K562 (cell line): Measurements from ENCODE around the gene ATF4. TPM values are rescaled to one million over a fixed set of nuclear protein-coding genes. Genes with fewer than 3 reads are reported as not detected.
A peak's percentile ranks its signal among the peaks of the same experiment; 100 is the strongest.

Experiments used
- GABPB2 ChIP-seq: fragments of 250-450 bp; sonication (Bioruptor Pico); conservative IDR thresholded peaks from 2 replicates; pipeline ENCODE4 v1.5.1; 2021; ENCODE audit warnings: mild to moderate bottlenecking
- IFI16 ChIP-seq: fragments of 250-450 bp; sonication (Bioruptor Pico); IDR thresholded peaks from 2 replicates; pipeline ENCODE4 v2.1.2; 2022; ENCODE audit warnings: mild to moderate bottlenecking, inconsistent platforms
- MAFK ChIP-seq: IDR thresholded peaks from 2 replicates; pipeline ENCODE4 v1.6.1; 2011; ENCODE audit warnings: low read length, improper control_type of control experiment
- MBD2 ChIP-seq: sonication (generic); IDR thresholded peaks from 2 replicates; pipeline ENCODE4 v1.6.1; 2016; ENCODE audit warnings: low read depth, borderline replicate concordance
- MECOM ChIP-seq: fragments of 250-450 bp; sonication (Bioruptor Pico); IDR thresholded peaks from 2 replicates; pipeline ENCODE4 v1.8.0; 2022; ENCODE audit warnings: inconsistent platforms
- MYC ChIP-seq, 2 experiments: fragments of 250-450 bp in 1 of 2; sonication (Bioruptor Pico) in 1 of 2; IDR thresholded peaks; 2 replicates each; pipeline versions ENCODE4 v1.5.1 to v1.6.1; 2012 to 2021; ENCODE audit warnings: low read depth in 2 of 2, borderline replicate concordance in 1 of 2, improper control_type of control experiment in 1 of 2, low read length in 1 of 2, mild to moderate bottlenecking in 1 of 2, moderate library complexity in 1 of 2
- NCOR1 ChIP-seq: fragments of 450-650 bp; IDR thresholded peaks from 2 replicates; pipeline ENCODE4 v1.6.1; 2016; ENCODE audit warnings: mild to moderate bottlenecking, moderate library complexity
- POLR2AphosphoS2 ChIP-seq: IDR thresholded peaks from 2 replicates; pipeline ENCODE4 v1.6.1; 2012; ENCODE audit warnings: low read length, improper control_type of control experiment
- POLR2AphosphoS5 ChIP-seq: IDR thresholded peaks from 2 replicates; pipeline ENCODE4 v1.6.1; 2011; ENCODE audit warnings: mild to moderate bottlenecking, low read depth, low read length, moderate library complexity; ENCODE audit not compliant: control insufficient read depth, insufficient read depth
- POLR3A ChIP-seq: IDR thresholded peaks from 2 replicates; pipeline ENCODE4 v1.6.1; 2011; ENCODE audit warnings: borderline replicate concordance, mild to moderate bottlenecking, moderate library complexity; ENCODE audit not compliant: insufficient read length, insufficient read depth; ENCODE audit errors: extremely low read depth
- RBM34 ChIP-seq: fragments of 200-400 bp; formaldehyde crosslinking; IDR thresholded peaks from 2 replicates; pipeline ENCODE4 v1.6.1; 2018; ENCODE audit warnings: low read length, borderline replicate concordance; ENCODE audit not compliant: insufficient read depth
- SIX5 ChIP-seq, 2 experiments: IDR thresholded peaks; 2 replicates each; pipeline ENCODE4 v1.6.1; 2011; ENCODE audit warnings: low read length in 2 of 2, borderline replicate concordance in 1 of 2, low read depth in 1 of 2, mild to moderate bottlenecking in 1 of 2, moderate library complexity in 1 of 2; ENCODE audit not compliant: insufficient read depth in 1 of 2
- STAT5A ChIP-seq: IDR thresholded peaks from 2 replicates; pipeline ENCODE4 v1.6.1; 2012; ENCODE audit warnings: low read length, inconsistent platforms, borderline replicate concordance
- TOE1 ChIP-seq, 2 experiments: fragments of 450-650 bp in 1 of 2; sonication (generic) in 1 of 2; formaldehyde crosslinking in 1 of 2; IDR thresholded peaks; 2 replicates each; pipeline versions ENCODE4 v1.7.1 to v1.8.0; 2016 to 2022; ENCODE audit warnings: borderline replicate concordance in 2 of 2, mild to moderate bottlenecking in 2 of 2, antibody characterized with exemption in 1 of 2, inconsistent platforms in 1 of 2, low read depth in 1 of 2, missing genetic modification reagents in 1 of 2, moderate library complexity in 1 of 2
- XRCC5 ChIP-seq: fragments of 200-400 bp; formaldehyde crosslinking; IDR thresholded peaks from 2 replicates; pipeline ENCODE4 v1.6.1; 2017; ENCODE audit warnings: low read depth, mild to moderate bottlenecking, low read length
- ZFPM2 ChIP-seq: fragments of 250-450 bp; sonication (Bioruptor Pico); IDR thresholded peaks from 2 replicates; pipeline ENCODE4 v1.5.1; 2022; ENCODE audit warnings: mild to moderate bottlenecking
- ZNF12 ChIP-seq: sonication (generic); formaldehyde crosslinking; IDR thresholded peaks from 2 replicates; pipeline ENCODE4 v1.4.0; 2020; ENCODE audit warnings: mild to moderate bottlenecking, missing genetic modification reagents
- ZNF347 ChIP-seq: fragments of 450-650 bp; formaldehyde crosslinking; IDR thresholded peaks from 2 replicates; pipeline ENCODE4 v1.4.0; 2020; ENCODE audit warnings: low read depth, mild to moderate bottlenecking, moderate library complexity
- ZNF778 ChIP-seq: fragments of 450-650 bp; formaldehyde crosslinking; IDR thresholded peaks from 2 replicates; pipeline ENCODE4 v1.4.0; 2020; ENCODE audit warnings: mild to moderate bottlenecking, moderate library complexity
- polyA plus RNA-seq, 8 experiments: library from polyadenylated mRNA; depleted of rRNA in 4 of 8; stranded (reverse) in 5 of 8; unstranded in 3 of 8; fragments of >200 nt; fragmentation: Nextera tagmentation in 2 of 8; fragmentation: Illumina TruSeq in 1 of 8; extraction: Ambion mirVana in 2 of 8; extraction: Trizol in 1 of 8; gene quantifications; 2 replicates each; pipeline versions ENCODE4 v1.2.1 to v1.2.3, GENCODE V29; 2011 to 2014; ENCODE audit warnings: inconsistent platforms in 1 of 8, missing spikeins in 1 of 8
- total RNA-seq, 7 experiments: library from RNA; depleted of rRNA in 6 of 7; stranded (reverse); fragments of >200 nt in 6 of 7; fragmentation: Illumina TruSeq in 2 of 7; extraction: Trizol in 2 of 7; gene quantifications; 2 replicates each; pipeline versions ENCODE4 v1.2.1 to v1.2.3, GENCODE V29; 2011 to 2021; ENCODE audit warnings: low replicate concordance in 1 of 7
- TF ChIP-seq, protein P1 (sequence below): IDR thresholded peaks from 2 replicates; pipeline ENCODE4 v1.6.1; 2016; ENCODE audit warnings: missing genetic modification characterization, missing compliant biosample characterization
- TF ChIP-seq, protein P2 (sequence below): sonication (generic); formaldehyde crosslinking; IDR thresholded peaks from 2 replicates; pipeline ENCODE4 v1.8.1; 2023; ENCODE audit warnings: mild to moderate bottlenecking, missing genetic modification reagents
- TF ChIP-seq, protein P3 (sequence below): fragments of 250-450 bp; sonication (Bioruptor Pico); IDR thresholded peaks from 2 replicates; pipeline ENCODE4 v1.8.0; 2022; ENCODE audit warnings: inconsistent platforms, mild to moderate bottlenecking, moderate library complexity, borderline replicate concordance

The ATF4 gene
- total and polyA plus RNA-seq, 9 of the 15 experiments (the other 6 are each of a cell fraction or from before 2014, with no cell fraction given): 93.1 to 723 (median 355) TPM

DNA sequence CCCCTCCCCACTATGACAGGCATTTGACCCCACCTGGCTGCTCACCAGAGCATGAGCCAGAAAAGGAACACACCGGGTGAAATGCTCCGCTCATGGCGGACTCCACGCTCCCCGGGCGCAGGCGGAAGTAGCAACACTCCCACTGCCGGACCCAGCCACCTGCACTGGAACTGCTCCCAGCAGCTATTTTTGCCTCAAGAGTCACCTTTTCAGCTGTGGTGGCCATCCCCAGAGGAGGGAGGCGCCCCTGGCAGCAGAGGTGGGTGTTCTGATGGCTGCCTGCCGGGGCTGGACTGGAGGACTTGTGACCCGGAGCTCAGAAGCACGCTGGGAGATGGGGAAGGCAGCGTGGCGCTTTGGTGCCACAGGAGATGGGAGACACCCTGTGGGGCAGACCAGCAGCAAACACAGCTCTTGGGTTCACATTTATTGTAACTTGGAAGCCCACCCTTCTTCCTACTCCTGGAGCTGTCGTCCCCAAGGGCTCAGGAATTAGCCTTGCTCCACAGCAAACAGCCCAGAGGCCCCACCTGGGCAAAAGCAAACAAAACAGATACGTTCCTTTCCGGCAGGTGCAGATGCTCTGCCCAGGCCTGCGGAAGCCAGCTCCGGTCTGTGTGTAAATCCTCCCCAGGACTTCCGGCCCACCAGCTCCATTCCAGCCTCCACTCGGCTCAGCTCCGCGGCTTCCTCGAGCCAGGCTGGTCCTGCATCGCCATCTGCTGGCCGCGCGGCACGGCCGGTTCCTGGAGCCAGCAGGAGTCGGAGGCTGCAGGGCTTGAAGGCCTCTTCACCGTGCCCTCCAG, 8.5 kb downstream of the ATF4 start (continued):
- TF ChIP-seq, protein P1, sequence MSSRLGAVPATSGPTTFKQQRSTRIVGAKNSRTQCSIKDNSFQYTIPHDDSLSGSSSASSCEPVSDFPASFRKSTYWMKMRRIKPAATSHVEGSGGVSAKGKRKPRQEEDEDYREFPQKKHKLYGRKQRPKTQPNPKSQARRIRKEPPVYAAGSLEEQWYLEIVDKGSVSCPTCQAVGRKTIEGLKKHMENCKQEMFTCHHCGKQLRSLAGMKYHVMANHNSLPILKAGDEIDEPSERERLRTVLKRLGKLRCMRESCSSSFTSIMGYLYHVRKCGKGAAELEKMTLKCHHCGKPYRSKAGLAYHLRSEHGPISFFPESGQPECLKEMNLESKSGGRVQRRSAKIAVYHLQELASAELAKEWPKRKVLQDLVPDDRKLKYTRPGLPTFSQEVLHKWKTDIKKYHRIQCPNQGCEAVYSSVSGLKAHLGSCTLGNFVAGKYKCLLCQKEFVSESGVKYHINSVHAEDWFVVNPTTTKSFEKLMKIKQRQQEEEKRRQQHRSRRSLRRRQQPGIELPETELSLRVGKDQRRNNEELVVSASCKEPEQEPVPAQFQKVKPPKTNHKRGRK (tag): no peak
- TF ChIP-seq MAFK (no peak), ZNF12 (0 out of 2 replicates have a peak, but pooled peaks have one; percentile 8), SIX5 (IDR thresholded peaks at IDR 0.05; ENCODE audit: borderline replicate concordance in 1 of 2, insufficient read depth in 1 of 2, low read depth in 1 of 2, low read length in 2 of 2) (no peak), POLR3A (no peak), POLR2AphosphoS2 (no peak), NCOR1 (peak; percentile 15; the same call in 1 of the 2 replicates), IFI16 (no peak), MECOM (CRISPR knock-in tag) (no peak), ZNF778 (no peak), POLR2AphosphoS5 (peak; percentile 41; the same call in 1 of the 2 replicates), STAT5A (no peak; the same call in 1 of the 2 replicates), GABPB2 (no peak), TOE1 (IDR thresholded peaks at IDR 0.05; ENCODE audit: borderline replicate concordance) (peak; percentile 82), TOE1 (CRISPR knock-in tag; IDR thresholded peaks at IDR 0.05; ENCODE audit: borderline replicate concordance, low read depth) (no peak), ZNF347 (CRISPR knock-in tag) (no peak), MBD2 (no peak), ZFPM2 (CRISPR knock-in tag) (no peak), XRCC5 (peak; percentile 99), MYC (IDR thresholded peaks at IDR 0.05; ENCODE audit: low read depth, low read length) (peak; percentile 45), MYC (CRISPR knock-in tag; IDR thresholded peaks at IDR 0.05; ENCODE audit: borderline replicate concordance, low read depth) (no peak), RBM34 (no peak)
- TF ChIP-seq, protein P2, sequence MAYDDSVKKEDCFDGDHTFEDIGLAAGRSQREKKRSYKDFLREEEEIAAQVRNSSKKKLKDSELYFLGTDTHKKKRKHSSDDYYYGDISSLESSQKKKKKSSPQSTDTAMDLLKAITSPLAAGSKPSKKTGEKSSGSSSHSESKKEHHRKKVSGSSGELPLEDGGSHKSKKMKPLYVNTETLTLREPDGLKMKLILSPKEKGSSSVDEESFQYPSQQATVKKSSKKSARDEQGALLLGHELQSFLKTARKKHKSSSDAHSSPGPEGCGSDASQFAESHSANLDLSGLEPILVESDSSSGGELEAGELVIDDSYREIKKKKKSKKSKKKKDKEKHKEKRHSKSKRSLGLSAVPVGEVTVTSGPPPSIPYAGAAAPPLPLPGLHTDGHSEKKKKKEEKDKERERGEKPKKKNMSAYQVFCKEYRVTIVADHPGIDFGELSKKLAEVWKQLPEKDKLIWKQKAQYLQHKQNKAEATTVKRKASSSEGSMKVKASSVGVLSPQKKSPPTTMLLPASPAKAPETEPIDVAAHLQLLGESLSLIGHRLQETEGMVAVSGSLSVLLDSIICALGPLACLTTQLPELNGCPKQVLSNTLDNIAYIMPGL (CRISPR knock-in tag): no peak
- TF ChIP-seq, protein P3, sequence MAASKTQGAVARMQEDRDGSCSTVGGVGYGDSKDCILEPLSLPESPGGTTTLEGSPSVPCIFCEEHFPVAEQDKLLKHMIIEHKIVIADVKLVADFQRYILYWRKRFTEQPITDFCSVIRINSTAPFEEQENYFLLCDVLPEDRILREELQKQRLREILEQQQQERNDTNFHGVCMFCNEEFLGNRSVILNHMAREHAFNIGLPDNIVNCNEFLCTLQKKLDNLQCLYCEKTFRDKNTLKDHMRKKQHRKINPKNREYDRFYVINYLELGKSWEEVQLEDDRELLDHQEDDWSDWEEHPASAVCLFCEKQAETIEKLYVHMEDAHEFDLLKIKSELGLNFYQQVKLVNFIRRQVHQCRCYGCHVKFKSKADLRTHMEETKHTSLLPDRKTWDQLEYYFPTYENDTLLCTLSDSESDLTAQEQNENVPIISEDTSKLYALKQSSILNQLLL: no peak
